ENCODE results near the gene PRR14L. TPM values are rescaled to one million over a fixed set of nuclear protein-coding genes. Genes with fewer than 3 reads are reported as not detected.

The PRR14L gene
- total and polyA plus RNA-seq, 2 donors (not counting 3 experiments of a cell fraction or from before 2014, with no cell fraction given), result 13.1 to 53.8 TPM

GRCh38 chr22:31651664-31652063 is 98.3 kb downstream of the PRR14L start:
- Histone ChIP-seq H3K4me3 (replicated peaks in 1 of 3; ENCODE audit: insufficient read depth in 1 of 3, low read depth in 1 of 3, low read length in 3 of 3) (no peak overlapping the region), H3K4me2 (ENCODE audit: insufficient read depth, low read length) (no peak overlapping the region), H3K27ac (ENCODE audit: insufficient read depth, low read depth, low read length) (no peak overlapping the region), H3K79me2 (ENCODE audit: control insufficient read depth, insufficient read depth, low read length) (peaks cover 47% of the 10 kb centered on the region), H4K20me1 (replicated peaks; ENCODE audit: control insufficient read depth, extremely low read depth, insufficient read depth, low read length) (no peaks in the 10 kb centered on the region), H3K9me3 (replicated peaks; ENCODE audit: control insufficient read depth, insufficient read depth, low read length) (no peaks in the 10 kb centered on the region), H2AFZ (ENCODE audit: low read depth, low read length) (no peak overlapping the region), H3K4me1 (ENCODE audit: control insufficient read depth, extremely low read depth, insufficient read depth, low read length) (peaks cover 16% of the 10 kb centered on the region), H3K36me3 (ENCODE audit: control insufficient read depth in 2 of 2, extremely low read depth in 1 of 2, insufficient read depth in 2 of 2, low read length in 2 of 2) (peaks cover 0 to 2% of the 10 kb centered on the region in 2 experiments), H3K27me3 (ENCODE audit: control insufficient read depth in 2 of 2, insufficient read depth in 2 of 2, low read length in 2 of 2) (no peaks in the 10 kb centered on the region), H3K9me1 (replicated peaks; ENCODE audit: control insufficient read depth, extremely low read depth, insufficient read depth, low read length) (no peaks in the 10 kb centered on the region), H3K9ac (replicated peaks; ENCODE audit: extremely low read depth, insufficient read depth, low read length) (no peak overlapping the region)
- DNase-seq (ENCODE audit: low read depth, low spot score), result no peak
- peak; percentile 52 for FAIRE-seq
- no TSS peak for BruUV-seq (replicated peaks)
- ChIA-PET POLR2A (no interaction called here), CTCF (no interaction called here)
- TF ChIP-seq GATA2 (IDR thresholded peaks at IDR 0.05; ENCODE audit: insufficient read depth, insufficient read length, low read depth, low read length) (no peak), EZH2 (IDR thresholded peaks at IDR 0.05; ENCODE audit: borderline replicate concordance, low read depth, low read length, severe bottlenecking) (no peak), JUN (IDR thresholded peaks at IDR 0.05; ENCODE audit: borderline replicate concordance, insufficient read depth, insufficient read length, low read depth) (no peak), POLR2AphosphoS5 (IDR thresholded peaks at IDR 0.05; ENCODE audit: insufficient read depth, low read depth, low read length) (no peak), MAX (IDR thresholded peaks at IDR 0.05; ENCODE audit: insufficient read depth, insufficient read length) (no peak)
- intact Hi-C loops (cut with micrococcal nuclease), result no loop called here
- dilution Hi-C loops (cut with MboI; ENCODE audit: extremely low pct_ligation_motif_present, low sequenced_read_pairs), result no loop called here

DNA sequence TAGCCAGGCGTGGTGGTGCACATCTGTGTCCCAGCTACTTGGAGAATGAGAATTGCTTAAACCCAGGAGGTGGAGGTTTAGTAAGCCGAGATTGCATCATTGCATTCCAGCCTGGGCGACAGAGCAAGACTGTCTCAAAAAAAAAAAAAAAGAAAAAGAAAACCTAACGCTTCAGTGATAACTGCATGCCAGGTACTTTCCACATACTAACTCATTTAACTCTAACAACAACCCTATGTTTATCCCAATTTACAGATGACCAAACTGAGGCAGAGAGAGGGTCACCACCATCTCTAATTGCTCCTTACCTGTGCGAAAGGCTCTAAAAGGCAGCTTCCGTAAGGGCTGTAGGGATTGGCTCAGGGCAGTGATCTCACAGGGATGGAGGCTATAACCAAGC is 99.5 kb downstream of the PRR14L start:
- Histone ChIP-seq H3K79me2 (ENCODE audit: control insufficient read depth, insufficient read depth, low read length) (peaks cover 41% of the 10 kb centered on the region), H3K27ac (ENCODE audit: insufficient read depth, low read depth, low read length) (no peak overlapping the region), H3K9ac (replicated peaks; ENCODE audit: extremely low read depth, insufficient read depth, low read length) (no peak overlapping the region), H2AFZ (ENCODE audit: low read depth, low read length) (no peak overlapping the region), H3K9me1 (replicated peaks; ENCODE audit: control insufficient read depth, extremely low read depth, insufficient read depth, low read length) (no peaks in the 10 kb centered on the region), H3K4me1 (ENCODE audit: control insufficient read depth, extremely low read depth, insufficient read depth, low read length) (peaks cover 24% of the 10 kb centered on the region), H3K36me3 (ENCODE audit: control insufficient read depth in 2 of 2, extremely low read depth in 1 of 2, insufficient read depth in 2 of 2, low read length in 2 of 2) (peaks cover 0 to 2% of the 10 kb centered on the region in 2 experiments), H3K9me3 (replicated peaks; ENCODE audit: control insufficient read depth, insufficient read depth, low read length) (no peaks in the 10 kb centered on the region), H3K4me3 (replicated peaks in 1 of 3; ENCODE audit: insufficient read depth in 1 of 3, low read depth in 1 of 3, low read length in 3 of 3) (no peak overlapping the region), H3K4me2 (ENCODE audit: insufficient read depth, low read length) (no peak overlapping the region), H3K27me3 (ENCODE audit: control insufficient read depth in 2 of 2, insufficient read depth in 2 of 2, low read length in 2 of 2) (no peaks in the 10 kb centered on the region), H4K20me1 (replicated peaks; ENCODE audit: control insufficient read depth, extremely low read depth, insufficient read depth, low read length) (no peaks in the 10 kb centered on the region)
- intact Hi-C loops (cut with micrococcal nuclease) (no loop called here), dilution Hi-C loops (cut with MboI; ENCODE audit: extremely low pct_ligation_motif_present, low sequenced_read_pairs) (no loop called here)
- TF ChIP-seq MAX (IDR thresholded peaks at IDR 0.05; ENCODE audit: insufficient read depth, insufficient read length), result no peak
- no peak for TF ChIP-seq MYC (IDR thresholded peaks at IDR 0.05; ENCODE audit: low read depth, low read length)
- no peak for FAIRE-seq
- CTCF ChIA-PET, result no interaction called here
- BruUV-seq (replicated peaks), result no TSS peak
- DNase-seq (ENCODE audit: low read depth, low spot score), result no peak
- POLR2A ChIA-PET, result no interaction called here

Data from endothelial cell of umbilical vein (primary cell).